Neural cell (in vitro differentiated cells): Measurements from ENCODE around the gene TBL1X. TPM values are rescaled to one million over a fixed set of nuclear protein-coding genes. Genes with fewer than 3 reads are reported as not detected.

ENCODE experiments used
- H2AFZ ChIP-seq: fragments of 200-600, 300-800 bp; sonication (generic), shearing (Covaris generic); 2 replicates; pipeline ENCODE4 v1.6.0; 2014; ENCODE audit warnings: low read depth, mild to moderate bottlenecking, antibody characterized with exemption, low read length, moderate library complexity
- H3F3A ChIP-seq: fragments of 200-600 bp; shearing (Covaris generic); 2 replicates; pipeline ENCODE4 v1.6.1; 2016; ENCODE audit warnings: mild to moderate bottlenecking, moderate library complexity, mixed read lengths, antibody characterized with exemption, low read length; ENCODE audit not compliant: insufficient read depth, poor library complexity, severe bottlenecking
- H3K27ac ChIP-seq: fragments of 200-600, 300-800 bp; sonication (generic), shearing (Covaris generic); 2 replicates; pipeline ENCODE4 v1.5.1; 2014; ENCODE audit warnings: mild to moderate bottlenecking, low read length, moderate library complexity
- H3K27me3 ChIP-seq: fragments of 300-800, 200-600 bp; sonication (generic), shearing (Covaris generic); 2 replicates; pipeline ENCODE4 v1.6.0; 2014; ENCODE audit warnings: mild to moderate bottlenecking, low read depth, low read length, moderate library complexity; ENCODE audit not compliant: insufficient read depth
- H3K36me3 ChIP-seq: fragments of 300-800, 200-600 bp; sonication (generic), shearing (Covaris generic); 2 replicates; pipeline ENCODE4 v1.5.1; 2014; ENCODE audit warnings: mild to moderate bottlenecking, antibody characterized with exemption, low read length, moderate library complexity; ENCODE audit not compliant: insufficient read depth
- H3K4me2 ChIP-seq: fragments of 300-800, 200-600 bp; sonication (generic), shearing (Covaris generic); 2 replicates; pipeline ENCODE4 v1.6.0; 2014; ENCODE audit warnings: mild to moderate bottlenecking, low read length
- H3K4me3 ChIP-seq: fragments of 300-800, 200-600 bp; sonication (generic), shearing (Covaris generic); 2 replicates; pipeline ENCODE4 v1.5.1; 2014; ENCODE audit warnings: mild to moderate bottlenecking, low read length, moderate library complexity
- H3K79me2 ChIP-seq: fragments of 200-600 bp; shearing (Covaris generic); replicated peaks from 2 replicates; pipeline ENCODE4 v1.6.0; 2014; ENCODE audit warnings: mild to moderate bottlenecking, low read length, moderate library complexity; ENCODE audit not compliant: insufficient read depth
- H3K9ac ChIP-seq: fragments of 300-800, 200-600 bp; sonication (generic), shearing (Covaris generic); 2 replicates; pipeline ENCODE4 v1.6.1; 2016; ENCODE audit warnings: mild to moderate bottlenecking, low read length, mixed read lengths
- H3K9me2 ChIP-seq: fragments of 200-600 bp; shearing (Covaris generic); 2 replicates; pipeline ENCODE4 v1.6.1; 2016; ENCODE audit warnings: mild to moderate bottlenecking, low read length, mixed read lengths; ENCODE audit not compliant: insufficient read depth
- H3K9me3 ChIP-seq: fragments of 200-600, 300-800 bp; sonication (generic), shearing (Covaris generic); 2 replicates; pipeline ENCODE4 v1.6.1; 2016; ENCODE audit warnings: mild to moderate bottlenecking, mixed run types, low read length, moderate library complexity, mixed read lengths
- H4K20me1 ChIP-seq: fragments of 200-600 bp; shearing (Covaris generic); 2 replicates; pipeline ENCODE4 v1.6.1; 2016; ENCODE audit warnings: mild to moderate bottlenecking, mixed run types; ENCODE audit not compliant: insufficient read depth
- EP300 ChIP-seq: fragments of 450-650 bp; conservative IDR thresholded peaks from 2 replicates; pipeline ENCODE4 v1.6.1; 2014; ENCODE audit warnings: antibody characterized with exemption, mild to moderate bottlenecking, moderate library complexity; ENCODE audit not compliant: poor library complexity, severe bottlenecking
- EZH2 ChIP-seq: fragments of 200-600, 300-800 bp; shearing (Covaris generic), sonication (generic); IDR thresholded peaks from 2 replicates; pipeline ENCODE4 v1.6.1; 2014; ENCODE audit warnings: antibody characterized with exemption, low read length, borderline replicate concordance, mild to moderate bottlenecking; ENCODE audit not compliant: insufficient read depth, poor library complexity, severe bottlenecking
- MXI1 ChIP-seq: fragments of 450-650 bp; conservative IDR thresholded peaks from 2 replicates; pipeline ENCODE4 v1.6.1; 2014; ENCODE audit warnings: antibody characterized with exemption, mild to moderate bottlenecking; ENCODE audit not compliant: poor library complexity, severe bottlenecking
- POLR2AphosphoS5 ChIP-seq: IDR thresholded peaks from 2 replicates; pipeline ENCODE4 v1.6.1; 2012
- RAD21 ChIP-seq: fragments of 450-650 bp; conservative IDR thresholded peaks from 2 replicates; pipeline ENCODE4 v1.6.1; 2014; ENCODE audit warnings: antibody characterized with exemption, mild to moderate bottlenecking, moderate library complexity
- SMC3 ChIP-seq: fragments of 450-650 bp; conservative IDR thresholded peaks from 2 replicates; pipeline ENCODE4 v1.6.1; 2014; ENCODE audit warnings: antibody characterized with exemption, mild to moderate bottlenecking, moderate library complexity; ENCODE audit not compliant: poor library complexity
- TAF1 ChIP-seq: IDR thresholded peaks from 2 replicates; pipeline ENCODE4 v1.6.1; 2012; ENCODE audit warnings: low read depth
- polyA plus RNA-seq: library from polyadenylated mRNA; depleted of rRNA; stranded (reverse); fragments of >200 nt; gene quantifications from 2 replicates; pipeline ENCODE4 v1.2.3, GENCODE V29; 2014
- TF ChIP-seq, protein P1 (sequence below): fragments of 450-650 bp; IDR thresholded peaks from 2 replicates; pipeline ENCODE4 v1.5.1; 2014; ENCODE audit warnings: antibody characterized with exemption, mild to moderate bottlenecking, moderate library complexity; ENCODE audit not compliant: poor library complexity, severe bottlenecking
- TF ChIP-seq, protein P2 (sequence below): IDR thresholded peaks from 2 replicates; pipeline ENCODE4 v1.6.1; 2012; ENCODE audit warnings: borderline replicate concordance

TBL1X gene
- polyA plus RNA-seq, 1 donor from 2014 or later = 2.2 TPM

DNA sequence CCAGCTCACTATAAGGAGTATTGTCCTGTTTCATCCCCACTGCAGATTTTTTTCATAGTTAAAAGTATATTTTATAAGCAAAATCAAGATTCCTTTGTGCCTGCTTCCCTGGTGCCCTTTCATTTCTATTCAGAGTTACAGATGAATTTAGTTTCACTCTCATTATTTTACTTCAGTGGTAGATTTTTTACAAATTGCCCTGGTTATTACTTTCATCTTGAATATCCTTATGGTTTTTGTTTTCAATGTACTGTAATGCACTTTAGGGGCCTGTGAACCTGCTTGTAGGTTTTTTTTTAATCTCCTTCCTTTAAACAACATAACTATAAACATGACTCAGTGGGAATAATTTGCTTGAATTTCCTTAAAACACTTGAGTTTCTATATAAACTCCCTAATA lies 174.0 kb downstream of the TBL1X start:
- Histone ChIP-seq H3K36me3 (no peaks in the 10 kb centered on the region), H3K9me3 (no peaks in the 10 kb centered on the region), H2AFZ (no peak overlapping the region), H4K20me1 (no peaks in the 10 kb centered on the region), H3K9ac (no peak overlapping the region), H3K27me3 (no peaks in the 10 kb centered on the region), H3K4me3 (no peak overlapping the region), H3K4me2 (no peak overlapping the region), H3F3A (no peaks in the 10 kb centered on the region), H3K27ac (no peak overlapping the region), H3K79me2 (no peaks in the 10 kb centered on the region), H3K9me2 (no peaks in the 10 kb centered on the region)
- TF ChIP-seq SMC3 = no peak
- no peak for TF ChIP-seq EP300
- TF ChIP-seq, protein P1, sequence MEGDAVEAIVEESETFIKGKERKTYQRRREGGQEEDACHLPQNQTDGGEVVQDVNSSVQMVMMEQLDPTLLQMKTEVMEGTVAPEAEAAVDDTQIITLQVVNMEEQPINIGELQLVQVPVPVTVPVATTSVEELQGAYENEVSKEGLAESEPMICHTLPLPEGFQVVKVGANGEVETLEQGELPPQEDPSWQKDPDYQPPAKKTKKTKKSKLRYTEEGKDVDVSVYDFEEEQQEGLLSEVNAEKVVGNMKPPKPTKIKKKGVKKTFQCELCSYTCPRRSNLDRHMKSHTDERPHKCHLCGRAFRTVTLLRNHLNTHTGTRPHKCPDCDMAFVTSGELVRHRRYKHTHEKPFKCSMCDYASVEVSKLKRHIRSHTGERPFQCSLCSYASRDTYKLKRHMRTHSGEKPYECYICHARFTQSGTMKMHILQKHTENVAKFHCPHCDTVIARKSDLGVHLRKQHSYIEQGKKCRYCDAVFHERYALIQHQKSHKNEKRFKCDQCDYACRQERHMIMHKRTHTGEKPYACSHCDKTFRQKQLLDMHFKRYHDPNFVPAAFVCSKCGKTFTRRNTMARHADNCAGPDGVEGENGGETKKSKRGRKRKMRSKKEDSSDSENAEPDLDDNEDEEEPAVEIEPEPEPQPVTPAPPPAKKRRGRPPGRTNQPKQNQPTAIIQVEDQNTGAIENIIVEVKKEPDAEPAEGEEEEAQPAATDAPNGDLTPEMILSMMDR = no peak
- TF ChIP-seq RAD21 = no peak
- TF ChIP-seq MXI1 = no peak
- TF ChIP-seq, protein P2, sequence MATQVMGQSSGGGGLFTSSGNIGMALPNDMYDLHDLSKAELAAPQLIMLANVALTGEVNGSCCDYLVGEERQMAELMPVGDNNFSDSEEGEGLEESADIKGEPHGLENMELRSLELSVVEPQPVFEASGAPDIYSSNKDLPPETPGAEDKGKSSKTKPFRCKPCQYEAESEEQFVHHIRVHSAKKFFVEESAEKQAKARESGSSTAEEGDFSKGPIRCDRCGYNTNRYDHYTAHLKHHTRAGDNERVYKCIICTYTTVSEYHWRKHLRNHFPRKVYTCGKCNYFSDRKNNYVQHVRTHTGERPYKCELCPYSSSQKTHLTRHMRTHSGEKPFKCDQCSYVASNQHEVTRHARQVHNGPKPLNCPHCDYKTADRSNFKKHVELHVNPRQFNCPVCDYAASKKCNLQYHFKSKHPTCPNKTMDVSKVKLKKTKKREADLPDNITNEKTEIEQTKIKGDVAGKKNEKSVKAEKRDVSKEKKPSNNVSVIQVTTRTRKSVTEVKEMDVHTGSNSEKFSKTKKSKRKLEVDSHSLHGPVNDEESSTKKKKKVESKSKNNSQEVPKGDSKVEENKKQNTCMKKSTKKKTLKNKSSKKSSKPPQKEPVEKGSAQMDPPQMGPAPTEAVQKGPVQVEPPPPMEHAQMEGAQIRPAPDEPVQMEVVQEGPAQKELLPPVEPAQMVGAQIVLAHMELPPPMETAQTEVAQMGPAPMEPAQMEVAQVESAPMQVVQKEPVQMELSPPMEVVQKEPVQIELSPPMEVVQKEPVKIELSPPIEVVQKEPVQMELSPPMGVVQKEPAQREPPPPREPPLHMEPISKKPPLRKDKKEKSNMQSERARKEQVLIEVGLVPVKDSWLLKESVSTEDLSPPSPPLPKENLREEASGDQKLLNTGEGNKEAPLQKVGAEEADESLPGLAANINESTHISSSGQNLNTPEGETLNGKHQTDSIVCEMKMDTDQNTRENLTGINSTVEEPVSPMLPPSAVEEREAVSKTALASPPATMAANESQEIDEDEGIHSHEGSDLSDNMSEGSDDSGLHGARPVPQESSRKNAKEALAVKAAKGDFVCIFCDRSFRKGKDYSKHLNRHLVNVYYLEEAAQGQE = no peak
- TF ChIP-seq EZH2 = no peak
- no peak for TF ChIP-seq POLR2AphosphoS5
- no peak for TF ChIP-seq TAF1

DNA sequence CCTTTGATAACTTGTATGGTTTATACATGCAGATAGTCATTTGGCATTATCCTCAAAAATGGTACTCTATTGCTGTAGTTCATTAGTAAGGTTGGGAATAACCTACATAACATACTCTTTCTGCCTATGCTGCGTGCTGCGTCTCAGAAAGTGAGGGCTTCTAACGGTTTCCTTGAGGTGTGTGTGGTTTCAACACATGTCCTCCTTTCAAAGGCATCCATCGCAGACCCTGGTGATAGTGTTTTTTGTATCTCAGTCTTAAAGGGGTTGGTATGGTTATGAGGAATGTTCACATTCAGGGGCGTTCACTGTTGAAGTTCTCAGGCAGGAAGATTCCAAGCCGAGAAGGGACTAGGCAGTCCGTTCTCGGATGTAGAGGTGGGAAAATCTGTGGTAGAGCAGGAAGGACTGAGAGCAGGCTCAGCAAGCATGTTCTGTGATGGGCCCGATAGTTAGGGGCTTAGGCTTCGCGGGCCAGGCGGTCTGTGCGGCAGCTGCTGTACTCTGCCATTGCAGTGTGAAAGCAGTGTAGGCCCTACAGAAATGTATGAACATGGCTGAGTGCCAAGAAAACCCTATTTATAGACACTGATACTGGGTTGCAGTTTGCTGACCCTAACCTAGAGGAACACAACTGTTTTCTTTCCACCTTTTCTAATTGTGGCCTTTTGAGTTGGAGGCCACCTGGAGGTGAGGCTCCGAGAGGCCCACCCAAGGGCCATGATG lies 177.6 kb downstream of the TBL1X start:
- no peaks in the 10 kb centered on the region for H4K20me1 ChIP-seq
- no peaks in the 10 kb centered on the region for H3K9me3 ChIP-seq
- H3K36me3 ChIP-seq = no peaks in the 10 kb centered on the region
- H3K27me3 ChIP-seq = no peaks in the 10 kb centered on the region
- no peaks in the 10 kb centered on the region for H3K9me2 ChIP-seq
- no peaks in the 10 kb centered on the region for H3F3A ChIP-seq
- H3K27ac ChIP-seq = no peak overlapping the region
- no peak overlapping the region for H3K4me2 ChIP-seq
- TF ChIP-seq TAF1 (no peak), EP300 (no peak), EZH2 (no peak), RAD21 (no peak)
- TF ChIP-seq, protein P2 = no peak
- TF ChIP-seq, protein P1 = no peak
- H3K9ac ChIP-seq = no peak overlapping the region
- no peak overlapping the region for H2AFZ ChIP-seq
- H3K79me2 ChIP-seq = no peaks in the 10 kb centered on the region
- no peak overlapping the region for H3K4me3 ChIP-seq
